ENCODE data around the gene STK24.

- TF ChIP-seq POLR2AphosphoS2 (conservative IDR thresholded peaks at IDR 0.05; ENCODE audit: low read length) (no peak), ZFP36 (IDR thresholded peaks at IDR 0.05; ENCODE audit: borderline replicate concordance, partially characterized antibody) (no peak), ESRRA (IDR thresholded peaks at IDR 0.05; ENCODE audit: borderline replicate concordance, low read length) (no peak), PHF8 (IDR thresholded peaks at IDR 0.05; ENCODE audit: borderline replicate concordance, low read depth) (no peak), SREBF2 (IDR thresholded peaks at IDR 0.05) (no peak), EP300 (IDR thresholded peaks at IDR 0.05) (no peak)
These were observed 4.5 kb upstream of the STK24 start for GRCh38 chr13:98581381-98581780.

Data from A549 (cell line).